ENCODE data around the gene NDRG3. TPM values are rescaled to one million over a fixed set of nuclear protein-coding genes. Genes with fewer than 3 reads are reported as not detected.

Gene NDRG3
- total RNA-seq, 8 experiments from 2014 or later: 13.1 to 35.8 (median 24.5) TPM

DNA sequence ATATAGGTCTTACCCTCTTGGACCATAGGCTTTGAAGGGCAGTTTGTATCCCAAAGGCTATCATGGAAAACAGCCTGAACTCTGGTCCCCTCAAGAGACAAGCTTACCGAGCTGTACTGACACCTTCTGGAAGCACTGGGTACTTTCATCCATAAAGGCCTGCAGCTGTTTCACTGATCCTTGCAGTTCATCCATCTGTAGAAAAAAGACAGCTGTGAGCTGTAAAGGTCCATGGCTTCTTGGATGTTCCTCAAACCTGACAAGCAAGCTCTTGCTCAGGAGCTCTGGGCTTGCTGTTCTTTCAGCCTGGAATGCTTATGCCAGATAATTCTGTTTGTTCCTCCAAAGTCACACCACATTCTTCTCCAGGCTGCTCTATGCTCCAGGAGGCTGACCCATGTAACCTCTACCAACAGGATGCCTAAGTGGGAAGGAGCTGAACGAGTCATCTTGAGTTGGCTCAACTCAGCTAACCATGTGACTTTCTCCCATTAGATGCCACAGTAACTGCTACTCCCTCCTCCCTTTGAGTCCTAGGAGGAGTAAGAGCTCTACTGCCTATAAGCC, 8.8 kb upstream of the NDRG3 start:
- peak; percentile 66 to 99 (median 91) for ATAC-seq (replicated peaks in 6 of 8)
- no peak overlapping the region for H3K27ac ChIP-seq
- no peak overlapping the region for H3K4me3 ChIP-seq
- 0 to 40% (median 7%) methylated on average over 1 to 2 of the region's 2 CpGs; no CpG with 5 or more reads in 3 of the 10 experiments for WGBS, 10 experiments
- in situ Hi-C loops (cut with MboI; ENCODE audit: low pct_unique_long_range_greater_than_20kb in 2 of 9, low sequenced_read_pairs in 9 of 9, unreplicated experiment in 9 of 9): no loop called here
- H3K4me1 ChIP-seq (replicated peaks in 1 of 2): no peaks in the 10 kb centered on the region

DNA sequence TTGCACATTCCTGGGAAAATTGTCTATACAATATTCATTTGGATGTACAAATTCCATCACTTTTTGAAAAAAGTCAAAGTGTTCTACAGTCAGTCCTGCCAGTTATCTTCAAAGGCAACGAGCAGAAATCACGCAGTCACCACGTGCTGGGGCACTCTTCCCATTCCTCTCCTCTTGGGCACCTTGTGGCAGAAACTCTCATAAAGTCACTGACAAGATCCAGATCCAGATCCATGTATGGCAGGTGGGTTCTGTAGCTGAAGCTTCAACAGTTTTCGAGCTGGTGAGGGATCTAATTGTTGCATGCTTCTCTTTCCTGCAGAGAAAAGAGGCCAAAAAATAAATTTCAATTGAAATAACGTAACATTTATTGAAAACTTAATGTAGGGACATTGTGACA, 6.7 kb upstream of the NDRG3 start:
- 89 to 100% (median 90%) methylated on average over 2 to 5 of the region's 5 CpGs; no CpG with 5 or more reads in 4 of the 10 experiments for WGBS, 10 experiments
- no peak overlapping the region for H3K27ac ChIP-seq
- in situ Hi-C loops (cut with MboI; ENCODE audit: low pct_unique_long_range_greater_than_20kb in 2 of 9, low sequenced_read_pairs in 9 of 9, unreplicated experiment in 9 of 9): no loop called here
- no peak overlapping the region for H3K4me3 ChIP-seq
- no peak for ATAC-seq (replicated peaks in 6 of 8)
- H3K4me1 ChIP-seq (replicated peaks in 1 of 2): no peaks in the 10 kb centered on the region

DNA sequence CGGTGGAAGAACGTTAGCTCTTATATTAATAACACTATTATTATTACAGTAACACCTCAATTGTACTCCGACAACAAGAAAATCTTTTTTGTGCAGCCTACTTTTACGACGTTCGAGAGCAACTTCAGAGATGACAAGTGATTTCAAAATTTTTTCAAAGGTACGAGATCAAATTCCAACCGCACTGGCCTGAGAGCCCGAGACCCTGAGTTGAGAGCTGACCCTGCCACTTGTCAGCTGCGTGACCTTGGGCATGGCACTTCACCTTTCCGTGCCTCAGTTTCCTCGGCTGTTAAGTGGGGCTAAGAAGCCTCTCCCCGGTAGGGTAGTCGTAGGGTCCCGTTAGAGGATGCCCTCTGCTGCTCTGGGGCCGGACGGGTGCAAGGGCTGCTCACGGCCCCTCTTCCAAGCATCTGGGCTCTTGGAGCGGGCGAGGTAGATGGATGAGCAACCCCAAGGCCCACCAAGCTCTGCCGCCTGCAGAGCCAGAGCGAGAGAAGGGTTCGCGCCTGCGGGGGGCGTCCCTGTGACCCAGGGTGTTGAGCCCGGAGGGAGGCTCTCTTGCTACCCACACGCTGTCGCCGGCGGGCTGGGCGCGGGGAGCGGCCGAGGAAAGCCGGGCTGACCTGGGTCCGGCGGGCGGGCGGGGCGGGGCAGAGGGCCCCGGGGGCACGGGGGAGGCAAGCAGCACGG, 510 bp downstream of the NDRG3 start:
- peak overlapping the region; percentile 60 to 75 (median 68) for H3K4me3 ChIP-seq
- in situ Hi-C loops (cut with MboI; ENCODE audit: low pct_unique_long_range_greater_than_20kb in 2 of 9, low sequenced_read_pairs in 9 of 9, unreplicated experiment in 9 of 9): no loop called here
- H3K27ac ChIP-seq: no peak overlapping the region
- peaks cover 6% of the 10 kb centered on the region in 2 donors for H3K4me1 ChIP-seq (replicated peaks in 1 of 2)
- ATAC-seq (replicated peaks in 6 of 8): peak; percentile 47 to 70 (median 65)
- 3 to 36% (median 16%) methylated on average over 1 to 14 of the region's 44 CpGs; no CpG with 5 or more reads in 2 of the 10 experiments for WGBS, 10 experiments

DNA sequence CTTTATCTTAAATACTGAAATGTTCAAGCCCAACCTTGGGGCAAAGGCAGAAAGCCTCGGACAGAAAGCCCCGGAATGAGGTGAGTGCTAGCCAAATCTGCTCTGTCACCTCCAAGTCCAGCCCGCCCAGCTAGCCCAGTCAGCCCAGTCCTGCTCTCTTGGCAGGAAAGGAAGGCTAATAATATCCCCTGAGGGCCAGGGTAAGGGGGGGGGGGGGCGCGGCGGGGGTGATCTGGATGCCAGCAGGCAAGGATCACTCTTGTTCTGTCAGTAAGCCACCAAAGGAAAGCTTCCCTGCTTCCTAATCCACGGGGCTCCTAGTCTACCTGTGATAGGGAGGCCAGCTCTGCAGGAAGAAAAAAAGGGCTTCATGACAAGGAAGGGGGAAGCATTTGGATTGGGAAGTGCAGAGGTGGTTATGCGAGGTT, 1.1 kb downstream of the NDRG3 start:
- in situ Hi-C loops (cut with MboI; ENCODE audit: low pct_unique_long_range_greater_than_20kb in 2 of 9, low sequenced_read_pairs in 9 of 9, unreplicated experiment in 9 of 9): no loop called here
- no peak overlapping the region for H3K27ac ChIP-seq
- peak in 2 of 8 experiments; percentile 11 to 20 for ATAC-seq (replicated peaks in 6 of 8)
- 0 to 60% (median 0%) methylated on average over 1 to 3 of the region's 8 CpGs; no CpG with 5 or more reads in 3 of the 10 experiments for WGBS, 10 experiments
- H3K4me3 ChIP-seq: peak overlapping the region in 4 of 5 donors; percentile 60 to 69 (median 66)
- H3K4me1 ChIP-seq (replicated peaks in 1 of 2): peaks cover 6% of the 10 kb centered on the region in 2 donors

DNA sequence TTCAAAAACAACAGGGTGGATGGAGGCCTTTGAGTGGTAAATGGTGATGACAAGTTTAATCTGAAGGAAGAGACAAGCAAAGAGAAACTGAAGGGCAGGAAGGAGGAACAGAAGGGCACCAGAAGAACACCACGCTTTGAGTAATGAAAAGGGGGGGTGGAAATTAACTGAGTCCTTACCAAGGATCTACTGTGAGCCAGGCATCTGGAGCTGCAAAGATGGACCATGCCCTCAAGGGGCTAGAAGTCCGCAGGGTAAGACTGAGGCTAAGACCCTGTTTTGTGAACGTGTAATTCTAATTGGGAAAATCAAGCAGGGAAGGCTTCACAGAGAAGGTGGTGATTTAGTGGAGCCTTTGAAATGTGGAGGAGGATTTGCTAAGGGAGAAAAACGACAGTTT, 1.6 kb downstream of the NDRG3 start:
- Histone ChIP-seq H3K27ac (no peak overlapping the region), H3K4me3 (no peak overlapping the region), H3K4me1 (replicated peaks in 1 of 2) (peaks cover 6% of the 10 kb centered on the region in 2 donors)
- in situ Hi-C loops (cut with MboI; ENCODE audit: low pct_unique_long_range_greater_than_20kb in 2 of 9, low sequenced_read_pairs in 9 of 9, unreplicated experiment in 9 of 9): no loop called here
- WGBS, 10 experiments: 48 to 79% (median 68%) methylated on average over 1 to 3 of the region's 4 CpGs; no CpG with 5 or more reads in 1 of the 10 experiments
- ATAC-seq (replicated peaks in 6 of 8): no peak

DNA sequence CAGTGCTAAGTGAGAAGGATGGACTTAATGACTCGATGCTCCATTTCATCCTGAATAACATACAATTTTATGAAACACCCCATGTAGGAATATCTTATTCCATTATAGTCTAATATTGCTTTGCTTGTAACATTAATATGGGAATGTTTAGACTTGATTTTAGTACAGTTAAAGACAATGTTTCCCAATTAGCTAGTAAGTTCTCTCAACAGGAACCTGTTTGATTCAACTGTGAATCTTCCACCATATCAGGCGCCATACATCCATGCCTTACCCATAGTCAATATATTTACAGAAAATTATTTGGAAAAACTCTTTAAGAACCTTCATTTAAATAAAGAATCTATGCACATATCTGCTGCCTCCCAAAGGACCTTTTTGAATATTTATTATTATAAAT, 3.3 kb downstream of the NDRG3 start:
- no peak for ATAC-seq (replicated peaks in 6 of 8)
- 63 to 100% (median 100%) methylated on average over 1 to 2 of the region's 2 CpGs; no CpG with 5 or more reads in 1 of the 10 experiments for WGBS, 10 experiments
- Histone ChIP-seq H3K4me1 (replicated peaks in 1 of 2) (peaks cover 6% of the 10 kb centered on the region in 2 donors), H3K4me3 (no peak overlapping the region), H3K27ac (no peak overlapping the region)
- in situ Hi-C loops (cut with MboI; ENCODE audit: low pct_unique_long_range_greater_than_20kb in 2 of 9, low sequenced_read_pairs in 9 of 9, unreplicated experiment in 9 of 9): no loop called here

DNA sequence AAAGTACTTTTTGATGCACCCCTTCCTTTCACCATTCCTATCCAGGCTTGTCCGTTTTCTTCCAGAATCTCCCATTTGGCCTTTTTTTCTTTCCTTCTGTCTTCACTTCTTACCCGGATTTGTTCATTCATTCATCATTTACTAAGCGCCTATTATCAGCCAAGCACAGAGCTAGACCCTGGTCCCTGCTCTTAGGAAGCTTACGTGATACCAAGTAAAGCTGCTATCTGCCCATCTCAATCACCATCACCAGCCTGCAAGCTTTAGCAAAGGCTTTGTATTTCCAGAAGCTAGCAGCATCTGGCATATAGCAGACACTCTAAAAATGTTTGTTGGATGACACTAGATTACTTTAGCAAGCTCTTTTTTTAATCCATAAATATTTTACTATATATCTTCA, 4.8 kb downstream of the NDRG3 start:
- Histone ChIP-seq H3K4me1 (replicated peaks in 1 of 2) (peaks cover 6% of the 10 kb centered on the region in 2 donors), H3K4me3 (no peak overlapping the region), H3K27ac (no peak overlapping the region)
- in situ Hi-C loops (cut with MboI; ENCODE audit: low pct_unique_long_range_greater_than_20kb in 2 of 9, low sequenced_read_pairs in 9 of 9, unreplicated experiment in 9 of 9): no loop called here
- no peak for ATAC-seq (replicated peaks in 6 of 8)
- WGBS, 10 experiments: 64 to 100% (median 76%) methylated on average over 1 to 4 of the region's 4 CpGs

DNA sequence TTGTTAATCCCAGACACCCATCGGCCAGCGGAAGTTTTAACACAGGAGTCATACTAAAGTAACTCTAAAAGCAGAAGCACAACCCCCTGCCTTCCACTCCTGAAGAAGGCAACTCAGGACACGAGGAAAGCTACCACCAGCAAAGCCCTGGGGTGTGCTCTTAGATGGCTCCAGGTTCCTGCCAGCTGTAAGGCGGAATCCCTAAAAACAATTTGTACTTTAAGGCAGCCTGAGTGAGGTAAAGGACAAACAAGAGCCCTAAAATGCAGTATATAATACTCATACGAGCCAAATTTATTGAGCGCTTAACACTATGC, 8.7 kb downstream of the NDRG3 start:
- H3K4me3 ChIP-seq: no peak overlapping the region
- in situ Hi-C loops (cut with MboI; ENCODE audit: low pct_unique_long_range_greater_than_20kb in 2 of 9, low sequenced_read_pairs in 9 of 9, unreplicated experiment in 9 of 9): no loop called here
- ATAC-seq (replicated peaks in 6 of 8): no peak
- no peaks in the 10 kb centered on the region for H3K4me1 ChIP-seq (replicated peaks in 1 of 2)
- H3K27ac ChIP-seq: no peak overlapping the region
- 76 to 100% (median 96%) methylated on average over 1 to 6 of the region's 6 CpGs; no CpG with 5 or more reads in 3 of the 10 experiments for WGBS, 10 experiments

DNA sequence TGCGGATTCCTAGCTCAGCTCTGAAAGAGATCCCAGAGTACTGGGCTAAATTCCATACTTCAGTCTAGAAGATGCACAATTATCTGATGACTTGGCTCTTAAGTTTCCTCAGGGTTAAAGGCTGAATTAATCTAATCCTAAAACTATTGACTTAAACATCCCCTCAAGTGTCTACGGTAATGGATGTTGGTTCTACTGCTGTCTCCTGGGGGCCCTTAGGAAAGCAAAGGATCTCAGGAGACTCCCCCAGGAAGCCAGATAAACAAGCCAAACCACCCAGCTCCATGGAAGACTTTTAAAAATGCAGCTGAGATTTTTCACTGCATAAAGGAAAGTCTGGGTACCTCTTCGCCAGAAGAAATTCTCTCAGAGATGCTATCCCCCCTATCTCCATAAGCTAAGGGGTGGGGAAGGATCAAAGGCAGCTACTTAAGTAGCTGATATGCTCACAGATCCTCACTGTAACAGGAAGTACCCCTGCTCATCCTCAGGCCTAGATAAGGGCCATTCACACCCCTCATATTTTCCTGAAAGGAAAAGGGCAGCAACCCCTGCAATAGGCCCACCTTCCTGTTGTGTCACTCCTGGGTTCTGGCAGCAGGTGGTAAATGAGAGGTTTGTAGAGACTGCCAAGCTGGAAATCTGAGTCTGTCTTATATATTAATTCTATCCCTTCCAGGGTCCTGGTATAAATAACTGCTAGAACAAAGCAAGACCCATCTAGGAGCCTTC, 9.3 kb downstream of the NDRG3 start:
- no peaks in the 10 kb centered on the region for H3K4me1 ChIP-seq (replicated peaks in 1 of 2)
- ATAC-seq (replicated peaks in 6 of 8): no peak
- in situ Hi-C loops (cut with MboI; ENCODE audit: low pct_unique_long_range_greater_than_20kb in 2 of 9, low sequenced_read_pairs in 9 of 9, unreplicated experiment in 9 of 9): no loop called here
- H3K27ac ChIP-seq: no peak overlapping the region
- WGBS, 10 experiments: 87 to 100% (median 92%) methylated on average over 2 to 3 of the region's 3 CpGs; no CpG with 5 or more reads in 3 of the 10 experiments
- no peak overlapping the region for H3K4me3 ChIP-seq

DNA sequence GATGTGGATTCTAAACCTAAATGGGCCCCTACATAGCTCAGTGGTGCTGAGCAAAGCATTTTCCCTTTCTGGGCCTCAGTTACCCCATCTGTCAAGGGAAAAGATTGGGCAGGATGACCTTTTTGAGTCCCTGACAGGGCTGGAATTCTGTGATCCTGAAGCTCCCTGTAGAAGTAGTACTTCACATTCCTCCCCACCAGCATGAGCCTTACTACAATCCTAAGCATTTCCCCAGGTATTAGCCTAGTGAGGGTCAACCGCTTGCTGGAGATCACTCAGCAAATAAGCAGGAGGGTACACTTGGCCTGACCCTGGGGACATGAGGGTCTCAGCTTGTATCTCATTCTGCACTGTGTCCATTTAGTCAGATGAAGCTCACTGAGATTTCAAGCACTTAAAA, 13.4 kb downstream of the NDRG3 start:
- 86 to 100% (median 100%) methylated on average over 1 of the region's 1 CpG; no CpG with 5 or more reads in 7 of the 10 experiments for WGBS, 10 experiments
- no peak for ATAC-seq (replicated peaks in 6 of 8)
- H3K4me3 ChIP-seq: no peak overlapping the region
- in situ Hi-C loops (cut with MboI; ENCODE audit: low pct_unique_long_range_greater_than_20kb in 2 of 9, low sequenced_read_pairs in 9 of 9, unreplicated experiment in 9 of 9): no loop called here
- H3K4me1 ChIP-seq (replicated peaks in 1 of 2): no peaks in the 10 kb centered on the region
- no peak overlapping the region for H3K27ac ChIP-seq

DNA sequence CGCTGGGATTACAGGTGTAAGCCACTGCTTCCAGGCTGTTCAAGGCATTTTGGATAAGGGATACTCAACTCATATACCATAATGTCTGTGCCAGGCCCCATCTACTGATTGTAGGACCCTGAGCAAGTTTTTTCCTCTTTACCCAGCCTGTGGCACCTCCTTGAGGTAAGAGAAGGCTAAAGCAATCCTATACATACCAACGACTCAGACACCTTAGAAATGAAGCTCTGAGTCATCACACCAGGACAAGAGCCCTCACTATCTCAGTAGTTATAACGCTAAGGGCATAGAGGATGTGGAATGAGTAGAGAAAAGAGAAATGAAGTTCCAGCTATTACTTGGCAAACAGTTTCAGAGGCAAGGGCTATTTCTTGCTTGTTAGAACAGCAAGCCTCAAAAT, 16.9 kb downstream of the NDRG3 start:
- in situ Hi-C loops (cut with MboI; ENCODE audit: low pct_unique_long_range_greater_than_20kb in 2 of 9, low sequenced_read_pairs in 9 of 9, unreplicated experiment in 9 of 9): no loop called here
- H3K27ac ChIP-seq: no peak overlapping the region
- peak in 1 of 8 experiments; percentile 39 for ATAC-seq (replicated peaks in 6 of 8)
- H3K4me3 ChIP-seq: no peak overlapping the region
- H3K4me1 ChIP-seq (replicated peaks in 1 of 2): no peaks in the 10 kb centered on the region
- WGBS, 10 experiments: 17 to 58% (median 36%) methylated on average over 1 to 2 of the region's 3 CpGs; no CpG with 5 or more reads in 5 of the 10 experiments

DNA sequence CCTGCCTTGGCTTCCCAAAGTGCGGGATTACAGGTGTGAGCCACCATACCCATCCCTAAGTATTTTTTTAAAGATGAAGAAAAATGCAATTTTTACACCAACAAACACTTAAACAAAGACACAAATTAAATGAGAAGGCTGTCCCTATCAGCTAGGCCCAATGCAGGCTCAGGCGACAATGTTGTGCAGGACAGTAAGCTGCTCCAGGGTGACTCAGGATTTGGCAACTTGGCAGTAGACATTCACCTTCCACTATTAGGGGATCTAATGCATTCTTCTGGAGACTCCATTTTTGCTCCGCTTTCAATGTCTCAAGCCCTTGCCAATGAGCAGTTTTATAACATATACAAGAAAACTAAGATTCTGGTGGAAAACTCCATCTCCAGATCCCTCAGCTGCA, 19.7 kb downstream of the NDRG3 start:
- H3K27ac ChIP-seq: no peak overlapping the region
- no peak for ATAC-seq (replicated peaks in 6 of 8)
- no peak overlapping the region for H3K4me3 ChIP-seq
- H3K4me1 ChIP-seq (replicated peaks in 1 of 2): no peaks in the 10 kb centered on the region
- in situ Hi-C loops (cut with MboI; ENCODE audit: low pct_unique_long_range_greater_than_20kb in 2 of 9, low sequenced_read_pairs in 9 of 9, unreplicated experiment in 9 of 9): no loop called here
- 94 to 100% (median 100%) methylated on average over 1 to 3 of the region's 3 CpGs; no CpG with 5 or more reads in 3 of the 10 experiments for WGBS, 10 experiments

DNA sequence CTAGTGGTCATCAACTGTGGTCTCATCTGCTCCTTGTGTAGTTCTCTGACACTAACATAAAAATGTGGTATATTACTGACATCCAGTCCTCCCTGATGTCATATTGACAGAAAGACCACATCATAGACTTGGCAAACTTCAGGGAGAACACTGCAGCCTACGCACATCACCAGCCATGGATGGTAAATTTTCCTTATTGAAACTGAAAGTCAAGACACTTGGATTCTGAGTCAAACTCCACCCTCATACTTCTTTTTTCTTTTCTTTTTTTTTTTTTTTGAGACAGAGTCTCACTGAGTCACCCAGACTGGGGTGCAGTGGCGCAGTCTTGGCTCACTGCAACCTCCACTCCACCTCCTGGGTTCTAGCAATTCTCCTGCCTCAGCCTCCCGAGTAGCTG, 25.4 kb downstream of the NDRG3 start:
- in situ Hi-C loops (cut with MboI; ENCODE audit: low pct_unique_long_range_greater_than_20kb in 2 of 9, low sequenced_read_pairs in 9 of 9, unreplicated experiment in 9 of 9): no loop called here
- WGBS, 10 experiments: 89 to 100% (median 100%) methylated on average over 1 to 3 of the region's 3 CpGs; no CpG with 5 or more reads in 4 of the 10 experiments
- ATAC-seq (replicated peaks in 6 of 8): peak in 2 of 8 experiments; percentile 45 to 70
- H3K4me3 ChIP-seq: no peak overlapping the region
- H3K4me1 ChIP-seq (replicated peaks in 1 of 2): peaks cover 2 to 3% of the 10 kb centered on the region in 2 donors
- no peak overlapping the region for H3K27ac ChIP-seq
